Adrenal gland (tissue), 5 donors: ENCODE data around the gene ANKRD11.

ENCODE experiments used
- CTCF ChIP-seq, 6 experiments: fragments of 450-650 bp in 4 of 6; fragments of 200-600 bp in 2 of 6; sonication (generic) in 1 of 6; IDR thresholded peaks; 1 replicate in 5 of 6; 2 replicates in 1 of 6; pipeline versions ENCODE4 v1.5.1 to v1.8.0; 2016 to 2021; ENCODE audit warnings: antibody characterized with exemption in 6 of 6, mild to moderate bottlenecking in 2 of 6, moderate library complexity in 1 of 6
- POLR2A ChIP-seq, 2 donors: fragments of 450-650 bp; IDR thresholded peaks; one replicate each; pipeline ENCODE4 v1.6.1; 2017; ENCODE audit warnings: antibody characterized with exemption in 2 of 2, mild to moderate bottlenecking in 2 of 2, moderate library complexity in 1 of 2
- donor health status: DM: no; HTN: no; CAD: no.

- TF ChIP-seq CTCF (IDR thresholded peaks at IDR 0.05) (no peak), POLR2A (IDR thresholded peaks at IDR 0.05) (no peak)
Measured at GRCh38 chr16:89324056-89325010, 166.0 kb downstream of the ANKRD11 start.
